ENCODE measurements around the gene CHRNA3.

- TF ChIP-seq CTCF (IDR thresholded peaks at IDR 0.05; ENCODE audit: insufficient read depth, low read length, poor library complexity, severe bottlenecking) (no peak), EZH2phosphoT487 (conservative IDR thresholded peaks at IDR 0.05; ENCODE audit: low read length) (no peak)
Measured at GRCh38 chr15:78618064-78618463, 2.7 kb downstream of the CHRNA3 start.
